HUES6 (cell line): ENCODE measurements around the gene TF.
A peak's percentile ranks its signal among the peaks of the same experiment; 100 is the strongest.

ENCODE experiments used
- H3K27ac ChIP-seq: 2 replicates; pipeline ENCODE4 v1.7.0; 2013; ENCODE audit warnings: low read depth, mild to moderate bottlenecking, low read length, inconsistent platforms
- H3K27me3 ChIP-seq: 2 replicates; pipeline ENCODE4 v1.6.1; 2013; ENCODE audit warnings: low read length; ENCODE audit not compliant: control insufficient read depth, insufficient read depth
- H3K36me3 ChIP-seq: 2 replicates; pipeline ENCODE4 v1.6.1; 2013; ENCODE audit warnings: low read length; ENCODE audit not compliant: control insufficient read depth, insufficient read depth
- H3K4me1 ChIP-seq: 2 replicates; pipeline ENCODE4 v1.6.1; 2013; ENCODE audit warnings: low read length; ENCODE audit not compliant: control insufficient read depth, insufficient read depth
- H3K4me3 ChIP-seq: 2 replicates; pipeline ENCODE4 v1.5.1; 2013; ENCODE audit warnings: low read depth, low read length
- H3K9ac ChIP-seq: one replicate; pipeline ENCODE4 v1.6.1; 2013; ENCODE audit warnings: mild to moderate bottlenecking, low read length
- H3K9me3 ChIP-seq: 2 replicates; pipeline ENCODE4 v1.6.1; 2013; ENCODE audit warnings: low read depth, low read length; ENCODE audit not compliant: control insufficient read depth, insufficient read depth

Gene TF

DNA sequence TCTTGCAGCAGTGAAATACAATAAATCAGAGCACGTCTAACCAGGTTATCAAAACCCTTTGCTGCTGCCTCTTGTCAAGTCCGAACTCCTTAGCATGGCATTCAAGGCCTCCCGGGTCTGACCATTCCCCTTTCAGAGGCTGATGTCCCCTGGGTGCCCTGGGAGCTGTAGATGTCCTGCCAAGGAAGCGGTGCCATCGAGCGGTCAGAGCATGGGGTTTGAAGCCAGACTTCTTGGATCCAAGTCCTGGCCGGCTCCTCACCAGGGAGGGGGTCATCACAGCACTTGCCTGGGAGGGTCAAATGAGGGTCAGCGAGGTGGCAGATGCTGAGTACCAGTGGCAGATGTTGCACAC, 496 bp downstream of the TF start:
- Histone ChIP-seq H3K27me3 (peaks cover 24% of the 10 kb centered on the region), H3K9me3 (no peaks in the 10 kb centered on the region), H3K36me3 (no peaks in the 10 kb centered on the region), H3K27ac (no peak overlapping the region), H3K4me1 (no peaks in the 10 kb centered on the region), H3K4me3 (peak overlapping the region; percentile 39; the same call in 1 of the 2 replicates), H3K9ac (no peak overlapping the region)

DNA sequence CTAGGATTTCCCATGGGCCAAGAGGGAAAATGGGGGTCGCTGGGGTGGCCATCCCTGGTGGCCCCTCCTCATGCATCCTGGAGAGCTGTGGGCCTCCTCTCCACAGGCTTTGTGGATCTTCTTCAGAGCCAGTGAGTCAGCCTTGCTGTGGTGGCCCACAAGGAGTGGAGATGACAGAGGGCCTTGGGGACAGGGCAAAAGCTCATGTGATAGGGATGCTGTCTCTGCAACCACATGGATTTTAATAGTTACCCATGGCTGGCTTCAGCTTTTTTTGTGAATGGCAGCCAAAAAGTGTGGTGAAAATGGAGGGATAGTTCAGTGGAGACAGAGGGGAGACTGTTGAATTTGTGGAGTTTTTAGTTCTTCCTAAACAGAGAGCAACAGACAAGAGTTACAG, 1.2 kb downstream of the TF start:
- Histone ChIP-seq H3K9me3 (no peaks in the 10 kb centered on the region), H3K9ac (no peak overlapping the region), H3K27me3 (peaks cover 24% of the 10 kb centered on the region), H3K36me3 (no peaks in the 10 kb centered on the region), H3K4me1 (no peaks in the 10 kb centered on the region), H3K4me3 (no peak overlapping the region), H3K27ac (no peak overlapping the region)

DNA sequence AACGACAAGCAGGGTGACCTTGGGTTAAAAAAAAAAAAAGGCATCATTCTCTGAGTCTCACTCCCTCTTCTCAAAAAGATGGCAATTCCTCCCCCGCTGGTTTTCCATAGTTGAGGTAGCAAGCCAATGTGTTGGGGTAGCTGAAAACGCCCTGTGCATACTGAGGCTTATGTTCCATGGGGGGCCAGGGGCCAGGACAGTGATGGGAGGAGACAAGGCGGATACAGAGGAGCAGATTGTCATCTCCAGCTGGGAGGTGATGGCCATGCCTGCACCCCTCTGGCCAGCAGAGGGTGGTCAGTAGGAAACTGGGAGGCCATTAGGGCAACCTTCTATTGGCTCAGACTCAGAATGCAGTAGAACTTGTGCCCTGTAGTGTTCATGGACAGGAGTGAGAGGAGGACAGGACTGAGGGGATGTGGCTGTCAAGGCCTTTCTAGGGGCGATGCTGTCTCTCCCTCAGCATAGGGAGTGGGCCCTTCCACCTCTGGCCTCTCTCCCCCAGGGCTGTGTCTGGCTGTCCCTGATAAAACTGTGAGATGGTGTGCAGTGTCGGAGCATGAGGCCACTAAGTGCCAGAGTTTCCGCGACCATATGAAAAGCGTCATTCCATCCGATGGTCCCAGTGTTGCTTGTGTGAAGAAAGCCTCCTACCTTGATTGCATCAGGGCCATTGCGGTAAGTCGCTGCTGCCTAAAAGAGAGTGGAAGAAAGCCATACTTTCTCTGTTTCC, 1.9 kb downstream of the TF start:
- Histone ChIP-seq H3K27me3 (peaks cover 24% of the 10 kb centered on the region), H3K9me3 (no peaks in the 10 kb centered on the region), H3K36me3 (no peaks in the 10 kb centered on the region), H3K9ac (no peak overlapping the region), H3K4me1 (no peaks in the 10 kb centered on the region), H3K27ac (no peak overlapping the region), H3K4me3 (no peak overlapping the region)

DNA sequence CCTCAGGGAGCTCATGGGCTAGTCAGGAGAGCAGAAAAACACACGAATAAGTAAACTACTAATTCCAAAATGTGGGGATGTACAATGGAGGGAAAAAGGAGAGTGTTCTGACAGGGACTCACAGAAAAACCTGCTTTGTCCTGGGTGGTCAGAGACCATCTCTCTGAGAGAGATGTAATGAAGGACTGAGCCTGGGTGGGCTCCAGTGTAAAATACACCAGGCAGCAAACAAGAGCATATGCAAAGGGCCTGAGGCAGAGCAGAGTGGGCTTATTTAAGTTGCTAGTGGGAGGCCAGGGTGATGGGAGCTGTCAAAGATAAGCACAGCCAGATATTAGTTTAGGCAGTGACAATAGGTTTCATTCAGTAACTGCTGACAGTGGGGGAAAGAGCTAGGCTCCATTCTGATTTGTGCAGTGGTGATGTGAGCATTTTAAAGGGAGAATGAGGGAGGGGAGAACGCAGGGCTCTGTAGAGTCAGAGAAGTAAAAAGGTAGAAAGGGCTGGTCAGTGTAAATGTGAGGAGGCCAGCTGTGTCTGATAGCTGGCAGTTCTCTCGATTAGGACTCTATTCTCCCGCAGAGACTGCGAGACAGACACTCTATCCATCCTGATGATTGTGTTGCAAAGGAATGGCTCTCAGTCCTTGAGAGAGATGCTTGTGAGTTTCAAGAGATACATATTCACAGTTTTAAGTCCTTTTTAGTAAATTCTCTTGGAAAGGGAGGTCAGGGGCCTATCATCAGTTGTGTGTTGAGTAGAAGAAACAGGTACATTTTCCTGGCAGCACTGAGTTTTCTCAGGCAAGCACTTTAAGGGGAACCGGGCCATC, 3.5 kb downstream of the TF start:
- no peak overlapping the region for H3K4me3 ChIP-seq
- no peaks in the 10 kb centered on the region for H3K36me3 ChIP-seq
- H3K9me3 ChIP-seq, result no peaks in the 10 kb centered on the region
- no peak overlapping the region for H3K27ac ChIP-seq
- H3K9ac ChIP-seq, result no peak overlapping the region
- no peaks in the 10 kb centered on the region for H3K4me1 ChIP-seq
- peaks cover 24% of the 10 kb centered on the region for H3K27me3 ChIP-seq

DNA sequence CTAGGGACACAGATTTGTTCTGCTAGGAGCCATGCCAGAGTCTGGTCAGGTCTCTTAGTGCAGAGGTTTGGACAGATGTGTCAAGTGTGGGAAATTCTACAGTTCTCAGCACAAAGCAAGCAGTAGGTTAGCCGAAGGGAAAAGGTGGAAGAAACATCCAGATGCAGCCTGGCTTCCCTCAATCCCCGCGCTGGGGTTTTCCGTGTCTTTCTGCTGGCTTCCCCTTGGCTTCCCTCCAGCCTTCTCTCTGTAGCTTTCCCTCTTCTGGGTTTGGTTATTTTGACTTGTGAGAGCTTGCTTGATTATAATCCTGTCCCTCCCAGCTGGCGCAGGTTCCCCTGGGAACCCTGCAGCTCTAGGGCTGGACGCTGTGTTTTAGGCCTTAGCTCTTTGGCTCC, 4.1 kb downstream of the TF start:
- Histone ChIP-seq H3K9me3 (no peaks in the 10 kb centered on the region), H3K27me3 (peaks cover 22% of the 10 kb centered on the region), H3K4me3 (no peak overlapping the region), H3K36me3 (no peaks in the 10 kb centered on the region), H3K4me1 (no peaks in the 10 kb centered on the region), H3K27ac (no peak overlapping the region), H3K9ac (no peak overlapping the region)

DNA sequence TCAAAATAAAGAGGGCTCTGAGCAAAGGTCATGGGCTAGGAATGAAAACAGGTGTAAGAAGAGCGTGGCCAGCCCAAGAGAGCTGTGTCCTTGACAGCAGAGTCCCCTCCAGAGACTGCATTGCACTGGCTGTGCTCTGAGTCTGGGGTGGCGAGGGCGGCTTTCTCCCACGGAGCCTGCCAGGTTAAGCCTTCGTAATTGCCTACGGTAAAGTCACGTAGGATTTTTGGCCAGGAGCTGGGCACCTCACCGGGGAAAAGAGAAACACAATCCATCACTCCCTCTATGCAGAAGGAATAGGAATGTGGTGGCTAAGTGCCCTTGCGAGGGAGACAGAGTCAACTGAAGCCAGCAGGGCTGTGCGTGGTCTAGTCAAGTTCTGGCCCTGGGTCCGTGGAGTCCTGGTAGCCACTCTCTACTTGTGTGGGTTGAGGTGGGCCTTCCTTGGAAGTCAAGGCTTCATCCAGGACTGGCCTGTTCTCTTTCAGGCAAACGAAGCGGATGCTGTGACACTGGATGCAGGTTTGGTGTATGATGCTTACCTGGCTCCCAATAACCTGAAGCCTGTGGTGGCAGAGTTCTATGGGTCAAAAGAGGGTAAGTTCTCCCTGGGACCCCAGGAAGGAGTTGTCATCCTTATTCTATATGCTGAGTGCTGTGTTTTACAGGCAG, 7.0 kb downstream of the TF start:
- no peaks in the 10 kb centered on the region for H3K36me3 ChIP-seq
- H3K9me3 ChIP-seq, result no peaks in the 10 kb centered on the region
- peaks cover 13% of the 10 kb centered on the region for H3K4me1 ChIP-seq
- no peaks in the 10 kb centered on the region for H3K27me3 ChIP-seq
- no peak overlapping the region for H3K9ac ChIP-seq
- no peak overlapping the region for H3K27ac ChIP-seq
- no peak overlapping the region for H3K4me3 ChIP-seq

DNA sequence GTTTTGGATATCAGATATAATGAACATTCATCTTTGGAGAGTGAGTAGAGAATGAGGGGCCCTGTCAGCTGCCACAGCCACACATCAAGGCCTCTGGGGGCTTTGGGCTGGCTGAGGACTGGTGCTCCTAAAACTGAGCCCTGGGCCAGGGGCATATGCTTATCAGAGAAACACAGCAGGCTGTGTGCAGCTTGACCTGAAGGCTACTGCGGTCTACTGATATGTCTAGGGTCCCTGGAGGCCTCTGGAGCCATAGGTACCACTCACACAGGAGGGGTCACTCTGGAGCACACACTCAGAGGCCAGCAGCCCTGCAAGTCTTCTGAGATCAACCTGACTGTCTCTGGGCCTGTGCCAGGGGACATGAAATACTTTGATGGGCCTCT, 7.6 kb downstream of the TF start:
- Histone ChIP-seq H3K9ac (no peak overlapping the region), H3K27me3 (no peaks in the 10 kb centered on the region), H3K27ac (no peak overlapping the region), H3K36me3 (no peaks in the 10 kb centered on the region), H3K9me3 (no peaks in the 10 kb centered on the region), H3K4me1 (peaks cover 18% of the 10 kb centered on the region), H3K4me3 (no peak overlapping the region)

DNA sequence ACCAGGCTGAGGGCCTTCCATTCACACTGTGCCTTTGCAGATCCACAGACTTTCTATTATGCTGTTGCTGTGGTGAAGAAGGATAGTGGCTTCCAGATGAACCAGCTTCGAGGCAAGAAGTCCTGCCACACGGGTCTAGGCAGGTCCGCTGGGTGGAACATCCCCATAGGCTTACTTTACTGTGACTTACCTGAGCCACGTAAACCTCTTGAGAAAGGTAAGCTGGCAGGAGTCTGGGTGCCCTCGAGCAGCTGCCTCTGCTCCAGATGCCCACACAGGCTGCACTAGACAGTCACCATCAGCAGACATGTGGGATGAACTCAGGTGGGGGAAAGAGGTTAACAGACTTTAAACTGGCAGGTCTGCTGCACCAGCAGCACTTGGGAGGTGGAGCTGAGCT, 8.3 kb downstream of the TF start:
- Histone ChIP-seq H3K36me3 (no peaks in the 10 kb centered on the region), H3K9ac (no peak overlapping the region), H3K27me3 (no peaks in the 10 kb centered on the region), H3K4me3 (no peak overlapping the region), H3K9me3 (no peaks in the 10 kb centered on the region), H3K27ac (no peak overlapping the region), H3K4me1 (peaks cover 25% of the 10 kb centered on the region)

DNA sequence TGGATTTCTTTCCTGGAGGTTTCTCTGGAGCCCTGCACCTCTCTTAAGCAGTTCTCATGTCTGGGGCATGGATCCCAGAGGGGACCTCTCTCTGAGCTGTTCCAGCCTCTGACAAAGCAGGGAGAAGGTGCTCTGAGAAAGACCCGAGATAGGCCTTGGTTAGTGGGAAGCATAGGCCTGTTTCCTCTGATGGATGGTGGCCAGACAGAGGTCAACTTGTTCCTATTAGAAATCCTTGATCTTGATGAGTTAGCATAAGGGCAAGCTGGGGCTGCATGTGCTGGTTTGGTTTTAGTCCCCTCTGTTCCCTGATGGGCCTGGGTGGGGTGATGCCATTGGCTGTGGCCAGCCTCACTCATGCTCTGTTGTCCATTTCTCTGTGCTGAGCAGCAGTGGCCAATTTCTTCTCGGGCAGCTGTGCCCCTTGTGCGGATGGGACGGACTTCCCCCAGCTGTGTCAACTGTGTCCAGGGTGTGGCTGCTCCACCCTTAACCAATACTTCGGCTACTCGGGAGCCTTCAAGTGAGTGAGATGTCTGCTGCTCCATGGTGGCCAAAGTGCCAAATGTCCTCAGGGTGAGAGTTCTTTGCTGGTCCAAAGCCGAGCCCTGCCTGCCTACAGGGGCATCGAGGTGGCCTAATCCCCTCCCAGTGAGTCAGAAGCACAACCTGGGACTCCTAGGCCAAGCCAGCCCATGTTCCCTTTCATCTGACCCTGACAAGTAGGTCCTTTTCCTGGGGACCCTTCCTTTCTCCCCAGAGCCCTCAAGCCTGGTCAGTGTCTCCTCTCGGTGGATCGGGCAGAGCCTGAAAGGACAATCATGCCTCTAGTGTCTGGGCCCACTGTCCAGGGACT, 9.0 kb downstream of the TF start:
- no peak overlapping the region for H3K4me3 ChIP-seq
- no peaks in the 10 kb centered on the region for H3K36me3 ChIP-seq

DNA sequence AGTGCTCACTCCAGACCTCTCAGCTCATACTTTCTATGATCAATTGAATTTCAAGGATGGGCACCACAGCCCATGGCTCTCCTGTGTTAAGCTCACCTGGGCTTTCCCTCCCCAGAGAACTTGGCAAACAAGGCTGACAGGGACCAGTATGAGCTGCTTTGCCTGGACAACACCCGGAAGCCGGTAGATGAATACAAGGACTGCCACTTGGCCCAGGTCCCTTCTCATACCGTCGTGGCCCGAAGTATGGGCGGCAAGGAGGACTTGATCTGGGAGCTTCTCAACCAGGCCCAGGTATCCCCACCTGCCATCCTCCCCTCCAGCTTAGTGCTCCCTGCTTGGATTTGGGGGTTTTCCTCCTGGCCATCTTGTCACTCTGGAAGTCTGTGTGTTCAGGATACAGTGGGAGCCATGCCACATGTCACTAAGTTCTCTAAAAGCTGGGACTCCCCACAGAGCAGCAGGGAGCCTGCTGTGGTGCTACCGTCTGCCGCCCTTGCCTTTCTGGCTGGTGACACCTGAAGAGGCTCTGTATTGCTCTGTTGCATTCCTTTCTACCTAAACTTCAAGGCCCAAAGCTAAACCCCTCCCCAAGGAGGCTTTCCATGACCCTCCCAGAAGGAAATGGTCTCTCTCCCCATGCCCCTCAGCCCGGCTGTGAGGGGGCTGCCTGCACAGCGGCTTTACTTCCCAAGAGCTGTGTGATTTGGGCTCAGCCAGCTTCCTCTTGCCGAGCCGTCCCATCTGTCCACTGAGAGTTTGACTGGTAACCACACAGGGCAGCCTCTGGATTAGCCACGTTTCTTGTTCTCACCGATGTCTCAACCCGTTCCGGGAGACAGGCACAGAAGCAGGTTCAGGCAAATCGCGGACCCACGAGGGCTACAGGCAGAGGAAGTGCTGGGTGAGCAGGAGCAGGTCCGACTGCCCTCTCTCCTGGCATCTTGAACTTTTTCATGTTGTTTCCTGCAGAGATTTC, 10.8 kb downstream of the TF start:
- Histone ChIP-seq H3K4me1 (peaks cover 26% of the 10 kb centered on the region), H3K9me3 (no peaks in the 10 kb centered on the region), H3K9ac (no peak overlapping the region), H3K27me3 (no peaks in the 10 kb centered on the region), H3K27ac (no peak overlapping the region), H3K36me3 (no peaks in the 10 kb centered on the region), H3K4me3 (no peak overlapping the region)

More for the DNA sequence above, 9.0 kb downstream of the TF start:
- H3K9me3 ChIP-seq, result no peaks in the 10 kb centered on the region
- H3K27me3 ChIP-seq, result no peaks in the 10 kb centered on the region
- H3K27ac ChIP-seq, result no peak overlapping the region
- H3K4me1 ChIP-seq, result peaks cover 26% of the 10 kb centered on the region
- no peak overlapping the region for H3K9ac ChIP-seq
